Activated CD4-positive, alpha-beta T cell treated with anti-CD3 and anti-CD28 coated beads, Interleukin-2, amount 50 U/mL, for 1 hour (primary cell): ENCODE measurements around the gene OFD1.

Experiments used
- DNase-seq: peaks from one replicate; pipeline ENCODE4 v3.0.0-alpha.2; 2020

Gene OFD1, protein sequence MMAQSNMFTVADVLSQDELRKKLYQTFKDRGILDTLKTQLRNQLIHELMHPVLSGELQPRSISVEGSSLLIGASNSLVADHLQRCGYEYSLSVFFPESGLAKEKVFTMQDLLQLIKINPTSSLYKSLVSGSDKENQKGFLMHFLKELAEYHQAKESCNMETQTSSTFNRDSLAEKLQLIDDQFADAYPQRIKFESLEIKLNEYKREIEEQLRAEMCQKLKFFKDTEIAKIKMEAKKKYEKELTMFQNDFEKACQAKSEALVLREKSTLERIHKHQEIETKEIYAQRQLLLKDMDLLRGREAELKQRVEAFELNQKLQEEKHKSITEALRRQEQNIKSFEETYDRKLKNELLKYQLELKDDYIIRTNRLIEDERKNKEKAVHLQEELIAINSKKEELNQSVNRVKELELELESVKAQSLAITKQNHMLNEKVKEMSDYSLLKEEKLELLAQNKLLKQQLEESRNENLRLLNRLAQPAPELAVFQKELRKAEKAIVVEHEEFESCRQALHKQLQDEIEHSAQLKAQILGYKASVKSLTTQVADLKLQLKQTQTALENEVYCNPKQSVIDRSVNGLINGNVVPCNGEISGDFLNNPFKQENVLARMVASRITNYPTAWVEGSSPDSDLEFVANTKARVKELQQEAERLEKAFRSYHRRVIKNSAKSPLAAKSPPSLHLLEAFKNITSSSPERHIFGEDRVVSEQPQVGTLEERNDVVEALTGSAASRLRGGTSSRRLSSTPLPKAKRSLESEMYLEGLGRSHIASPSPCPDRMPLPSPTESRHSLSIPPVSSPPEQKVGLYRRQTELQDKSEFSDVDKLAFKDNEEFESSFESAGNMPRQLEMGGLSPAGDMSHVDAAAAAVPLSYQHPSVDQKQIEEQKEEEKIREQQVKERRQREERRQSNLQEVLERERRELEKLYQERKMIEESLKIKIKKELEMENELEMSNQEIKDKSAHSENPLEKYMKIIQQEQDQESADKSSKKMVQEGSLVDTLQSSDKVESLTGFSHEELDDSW

DNA sequence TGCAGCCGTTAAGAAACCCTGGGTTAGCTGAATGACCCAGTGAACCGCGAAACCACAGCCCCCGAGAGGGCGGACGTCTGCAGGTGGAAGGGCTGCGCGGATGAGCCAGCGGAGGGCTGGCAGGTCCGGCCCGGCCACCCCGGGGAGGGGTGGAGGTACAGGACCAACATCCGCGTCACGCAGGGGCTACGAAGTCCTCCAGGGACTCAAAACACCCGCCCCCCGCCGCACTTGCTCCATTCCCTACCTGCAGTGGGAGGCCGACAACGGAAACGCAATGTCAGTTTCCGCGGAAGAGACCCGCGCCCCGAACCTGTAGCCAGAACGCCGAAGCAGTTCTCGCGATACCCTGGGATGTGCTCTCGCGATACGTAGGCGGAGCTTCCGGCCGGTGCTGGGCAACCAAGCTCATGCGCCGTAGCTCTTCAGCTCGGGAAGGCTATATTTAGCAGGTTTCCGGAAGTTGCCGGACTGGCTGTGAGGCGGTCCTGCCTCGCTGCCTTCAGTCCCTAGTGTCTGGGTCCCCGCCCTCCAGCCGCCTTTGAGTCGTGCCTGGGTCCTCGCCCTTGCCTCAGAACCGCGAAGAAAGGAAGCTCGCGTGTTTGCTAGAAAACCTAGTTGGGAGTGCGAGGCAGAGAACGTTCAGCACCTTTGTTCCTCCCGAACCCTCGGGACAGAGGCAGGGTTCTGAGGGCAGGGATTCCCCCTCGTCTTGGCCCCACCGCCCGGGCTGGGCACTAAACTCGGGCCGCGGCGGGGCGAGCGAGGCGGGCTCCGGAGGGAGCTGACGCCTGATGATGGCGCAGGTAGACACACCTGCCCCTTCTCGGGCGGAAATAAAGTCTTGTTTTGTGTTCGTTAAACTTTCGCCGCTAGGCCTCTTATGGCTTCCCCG lies at the start of gene OFD1, which contains the start of gene TRAPPC2:
TSS of gene OFD1 (plus strand) at position 471 of the 895 bp plus-strand sequence. CDS start at position 795, 324 bp downstream.
TSS of gene TRAPPC2 (minus strand) at position 343 of the 895 bp plus-strand sequence. CDS start 14,657 bp downstream, outside the sequence.
- peak; percentile 87 for DNase-seq

- no peak for DNase-seq
Observed at GRCh38 chrX:13685126-13685763, 49.3 kb upstream of the OFD1 start.

- DNase-seq: no peak
Observed at GRCh38 chrX:13687203-13687602, 47.3 kb upstream of the OFD1 start.

DNA sequence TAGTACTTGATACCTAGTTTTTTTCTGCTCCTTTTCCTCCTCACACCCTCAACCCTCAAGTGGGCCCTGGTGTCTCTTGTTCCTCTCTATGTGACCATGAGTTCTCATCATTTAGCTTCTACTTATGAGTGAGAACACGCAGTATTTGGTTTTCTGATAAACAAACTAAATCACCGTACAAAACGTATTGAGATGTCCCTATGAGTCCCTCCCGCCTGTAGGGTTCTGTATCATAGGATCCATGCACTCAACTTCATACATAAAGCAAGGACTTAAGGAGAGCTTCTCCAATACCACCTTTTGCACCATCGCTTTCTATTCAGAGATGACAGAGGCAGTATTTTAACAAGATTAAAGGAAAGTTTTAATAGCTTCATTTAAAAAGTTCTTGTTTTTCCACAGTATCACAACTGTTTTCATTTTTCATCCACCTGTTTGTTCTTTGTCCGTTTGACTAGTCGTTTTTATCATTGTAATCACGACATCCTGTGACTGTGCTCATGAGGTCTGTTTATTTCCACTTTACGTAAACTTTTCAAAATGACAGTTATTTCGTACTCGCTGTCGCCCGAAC lies 46.1 kb upstream of the OFD1 start:
- no peak for DNase-seq

GRCh38 chrX:13688958-13689740 lies 45.4 kb upstream of the OFD1 start, which contains the start of gene RAB9A:
Gene RAB9A (plus strand): TSS chrX:13689128. CDS start chrX:13708747, 19,619 bp downstream.
- DNase-seq: peak; percentile 73

DNA sequence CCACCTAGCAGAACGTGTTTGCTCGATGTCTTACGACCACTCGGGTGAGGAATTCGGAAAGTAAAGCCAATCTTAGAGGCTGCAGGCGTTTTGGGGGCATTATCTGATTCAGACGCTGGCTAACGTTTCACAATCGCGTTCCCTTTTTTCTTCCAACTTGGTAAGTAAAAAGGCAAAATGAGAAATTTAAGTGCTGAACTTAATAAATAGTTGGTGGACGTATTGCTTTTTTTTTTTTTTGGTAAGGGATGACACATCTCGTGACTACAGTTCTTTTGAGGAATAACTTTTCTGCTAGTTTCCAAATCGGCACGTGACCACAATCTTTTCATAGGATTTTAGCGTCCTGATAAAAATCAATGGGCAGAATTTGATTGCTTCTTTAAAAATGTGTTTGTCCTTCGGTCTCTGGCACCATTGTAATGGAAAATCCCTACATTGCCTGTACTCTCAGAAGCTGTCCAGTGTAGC lies 44.8 kb upstream of the OFD1 start:
- no peak for DNase-seq

GRCh38 chrX:13690836-13691235 lies 43.7 kb upstream of the OFD1 start:
- peak; percentile 11 for DNase-seq

DNA sequence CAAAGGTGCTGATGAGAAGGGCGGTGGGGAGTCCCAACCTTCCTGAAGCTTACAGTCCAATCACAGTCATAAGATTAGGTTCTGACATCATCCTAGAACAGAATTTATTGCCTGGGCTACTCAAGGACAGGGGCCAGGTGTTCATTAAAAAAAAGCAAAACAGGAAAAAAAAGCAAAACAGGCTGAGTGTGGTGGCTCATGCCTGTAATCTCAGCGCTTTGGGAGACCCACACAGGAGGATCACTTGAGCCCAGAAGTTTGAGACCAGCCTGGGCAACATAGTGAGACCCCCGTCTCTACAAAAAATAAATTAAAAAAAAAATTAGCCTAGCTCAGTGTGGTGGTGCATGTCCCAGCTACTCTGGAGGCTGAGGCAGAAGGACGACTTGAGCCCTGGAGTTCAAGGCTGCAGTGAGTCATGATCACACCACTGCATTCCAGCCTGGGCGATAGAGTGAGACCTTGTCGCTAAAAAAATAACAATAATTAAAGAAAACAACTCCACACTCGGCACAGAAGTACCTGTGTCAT lies 42.6 kb upstream of the OFD1 start:
- DNase-seq: no peak

DNA sequence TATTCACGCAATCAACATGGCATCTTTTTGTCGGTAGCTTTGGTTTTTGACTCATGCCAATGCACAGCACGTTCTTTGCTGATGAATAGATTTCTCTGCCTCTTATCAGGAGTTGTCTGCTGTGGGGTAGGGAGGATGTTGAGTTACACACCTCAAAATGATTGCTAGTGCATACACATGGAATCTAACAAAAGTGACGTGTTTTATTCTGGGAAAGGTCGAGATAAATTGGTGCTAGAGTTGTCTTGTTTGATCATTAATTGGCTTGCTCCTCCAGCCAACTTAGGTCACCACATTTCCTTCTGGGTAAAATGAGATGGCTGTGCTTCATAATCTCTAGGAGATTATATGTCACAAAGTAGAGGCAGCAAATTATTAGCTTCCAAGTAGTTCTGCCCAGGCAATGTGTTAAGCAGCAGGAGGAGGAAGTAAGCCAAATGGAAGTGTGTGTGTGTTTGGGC lies 41.7 kb upstream of the OFD1 start:
- DNase-seq: no peak

- DNase-seq: no peak
Observed at GRCh38 chrX:13693341-13693961, 41.1 kb upstream of the OFD1 start.

DNA sequence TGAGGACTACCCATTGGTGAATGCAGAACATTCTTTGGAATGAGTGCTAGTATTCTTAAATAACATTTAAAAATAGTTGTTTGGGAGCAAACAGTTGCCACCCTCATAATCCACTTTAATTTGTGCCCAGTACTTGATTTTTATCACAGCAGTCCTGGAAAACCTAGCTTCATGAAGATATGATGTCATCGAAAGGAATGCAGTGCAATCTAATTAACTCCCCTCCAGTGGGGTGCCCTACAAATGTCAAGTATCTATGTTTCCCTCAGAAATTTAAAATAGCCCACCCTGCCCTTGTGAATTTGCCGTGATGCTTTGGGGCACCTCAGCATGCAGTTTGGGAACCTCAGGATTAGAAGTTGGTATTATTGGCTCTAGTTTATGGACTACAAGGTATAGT lies 40.2 kb upstream of the OFD1 start:
- no peak for DNase-seq

GRCh38 chrX:13694983-13695382 lies 39.6 kb upstream of the OFD1 start:
- DNase-seq: no peak

- DNase-seq: no peak
Observed at GRCh38 chrX:13695601-13696115, 38.9 kb upstream of the OFD1 start.

DNA sequence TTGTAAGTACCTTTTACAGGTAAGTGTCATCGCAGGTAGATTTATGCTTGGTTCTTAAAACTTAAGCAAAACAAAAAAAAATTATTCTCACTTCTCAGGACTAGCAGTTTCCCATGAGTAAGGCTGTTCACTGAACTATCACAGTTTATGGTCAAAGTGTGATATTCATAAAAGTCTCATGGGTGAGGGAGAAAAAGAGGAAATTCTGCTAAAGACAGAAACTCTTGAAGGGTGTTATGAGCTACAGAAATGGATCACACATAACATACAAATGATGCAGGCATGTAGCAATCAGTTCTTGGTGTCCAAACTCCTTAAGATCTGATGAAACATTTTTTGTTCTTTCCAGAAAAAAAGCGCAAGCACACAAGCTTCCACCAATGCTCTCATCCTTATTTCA lies 37.1 kb upstream of the OFD1 start:
- no peak for DNase-seq

- DNase-seq: no peak
Observed at GRCh38 chrX:13697976-13698375, 36.6 kb upstream of the OFD1 start.

GRCh38 chrX:13698432-13698831 lies 36.1 kb upstream of the OFD1 start:
- no peak for DNase-seq

GRCh38 chrX:13699183-13699826 lies 35.2 kb upstream of the OFD1 start:
- DNase-seq: no peak

DNA sequence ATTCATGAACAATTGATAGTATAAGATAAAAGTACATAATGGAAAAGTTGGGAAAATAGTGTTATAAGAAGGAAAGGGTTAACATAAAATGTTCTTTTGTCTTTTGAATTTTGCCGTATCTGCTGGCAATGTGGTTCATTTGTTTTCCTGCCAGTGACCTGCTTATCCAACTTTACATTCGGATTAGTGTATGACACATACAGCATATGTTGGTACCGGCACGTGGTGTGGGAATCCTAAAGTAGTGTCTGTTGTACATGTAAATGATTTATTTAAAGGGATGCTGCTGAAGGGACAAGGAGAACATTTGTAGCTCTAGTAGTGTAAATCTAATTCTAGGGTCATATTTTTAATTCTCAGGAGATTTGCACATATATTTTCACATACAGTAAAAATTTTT lies 34.2 kb upstream of the OFD1 start:
- no peak for DNase-seq
